Heart left ventricle (tissue), 16 donors: Measurements from ENCODE around the gene NAPB. TPM values are rescaled to one million over a fixed set of nuclear protein-coding genes. Genes with fewer than 3 reads are reported as not detected.

Experiments
- ATAC-seq, 4 donors: fragments of 200-7000 bp; cut with Tn5 transposase; one replicate each; pipeline ENCODE4 v1.9.1; 2020 to 2022; ENCODE audit warnings: moderate library complexity in 4 of 4, mild to moderate bottlenecking in 3 of 4, moderate number of reproducible peaks in 1 of 4
- DNase-seq, 5 donors: peaks; one replicate each; pipeline ENCODE4 v3.0.0-alpha.2; 2020
- H3K27ac ChIP-seq, 12 donors: fragments of 200-600 bp; sonication (generic) in 4 of 12; one replicate each; pipeline versions ENCODE4 v1.5.0 to v1.8.0; 2016 to 2022; ENCODE audit warnings: mild to moderate bottlenecking in 2 of 12
- H3K27me3 ChIP-seq, 9 donors: fragments of 200-600 bp; sonication (generic) in 2 of 9; one replicate each; pipeline versions ENCODE4 v1.5.1 to v1.8.0; 2016 to 2022; ENCODE audit warnings: mild to moderate bottlenecking in 3 of 9
- H3K36me3 ChIP-seq, 9 donors: fragments of 200-600 bp; sonication (generic) in 2 of 9; one replicate each; pipeline versions ENCODE4 v1.5.0 to v1.8.0; 2018 to 2022; ENCODE audit warnings: mild to moderate bottlenecking in 2 of 9
- H3K4me1 ChIP-seq, 12 donors: fragments of 200-600 bp; sonication (generic) in 4 of 12; one replicate each; pipeline versions ENCODE4 v1.5.0 to v1.8.0; 2016 to 2022; ENCODE audit warnings: mild to moderate bottlenecking in 3 of 12
- H3K4me3 ChIP-seq, 12 donors: fragments of 200-600 bp; sonication (generic) in 4 of 12; one replicate each; pipeline versions ENCODE4 v1.5.0 to v1.8.0; 2017 to 2022; ENCODE audit warnings: mild to moderate bottlenecking in 9 of 12, moderate library complexity in 4 of 12
- H3K9me3 ChIP-seq, 12 donors: fragments of 200-600 bp; sonication (generic) in 4 of 12; one replicate each; pipeline versions ENCODE4 v1.5.0 to v1.8.0; 2016 to 2022; ENCODE audit warnings: mild to moderate bottlenecking in 1 of 12
- POLR2A ChIP-seq, 2 donors: fragments of 450-650 bp; IDR thresholded peaks; one replicate each; pipeline ENCODE4 v1.6.1; 2017; ENCODE audit warnings: antibody characterized with exemption in 2 of 2, mild to moderate bottlenecking in 2 of 2, moderate library complexity in 2 of 2
- WGBS, 4 donors: extraction: QIAGEN DNeasy Blood & Tissue Kit in 2 of 4; methylation state at CpG; one replicate each; pipeline versions ENCODE4 v1.1.5 to v1.1.7; 2013 to 2018; 5-methylcytosine and 5-hydroxymethylcytosine counted together
- intact Hi-C, 10 donors: fragments of 100-400 bp; cut with DNase I; formaldehyde crosslinking; loops; one replicate each; pipeline versions ENCODE4 v1.11.1 to v1.14.2; 2022
- polyA plus RNA-seq, 2 donors: library from polyadenylated mRNA; stranded (reverse); fragments of 200-250 nt; gene quantifications; one replicate each; pipeline ENCODE4 v1.2.3, GENCODE V29; 2013
- total RNA-seq, 9 donors: library from RNA; depleted of rRNA in 2 of 9; stranded (reverse); fragments of >200 nt in 2 of 9; fragmentation: NEBNext Ultra II Directional in 3 of 9; extraction: Animal tissue kit (Norgen Biotek cat#: 25700) in 3 of 9; gene quantifications; one replicate each; pipeline versions ENCODE4 v1.1.0 to v1.2.4, GENCODE V29; 2016 to 2023
- TF ChIP-seq, protein P1 (sequence below), 12 donors: fragments of 200-600 bp; sonication (generic) in 4 of 12; IDR thresholded peaks; one replicate each; pipeline versions ENCODE4 v1.5.0 to v1.8.0; 2018 to 2022; ENCODE audit warnings: antibody characterized with exemption in 12 of 12, mild to moderate bottlenecking in 5 of 12
- donor health status: ischemic (EF 13 %, LVEDD 7.1; RV severe dilation, severe dysfunction).
- donor health status: healthy with polysubstance abuse.
- donor health status: DM: no; HTN: yes; CAD: no.
- donor health status: DM: no; HTN: no; CAD: no.
- donor health status: ischemic (EF 25% LVEDD 6.9; RV normal size, moderate dysfunction).
- donor health status: ischemic (EF 25% LVEDD 5.7; RV mildly dilated, moderate dysfunction).
- donor health status: healthy.
- donor health status: DM: yes; HTN: yes; CAD: no.
- donor health status: ischemic (EF 35%, LVEDD 5.7; RV mildly dilated, moderate dysfunction).
- donor health status: nonischemic (EF 11% LVEDD 7.7; RV severe dilation, severe dysfunction).
- donor health status: DM: yes; HTN: yes; CAD: no.
- donor health status: PGD.
- donor health status: ischemic (EF 29% LVEDD 5.4; RV normal size, mild dysfunction).
- donor health status: nonischemic (EF 23%, LVEDD 6.1; RV moderate dilation, normal function).

Gene NAPB
- total and polyA plus RNA-seq, 11 donors: 2.8 to 8.4 (median 4.7) TPM

DNA sequence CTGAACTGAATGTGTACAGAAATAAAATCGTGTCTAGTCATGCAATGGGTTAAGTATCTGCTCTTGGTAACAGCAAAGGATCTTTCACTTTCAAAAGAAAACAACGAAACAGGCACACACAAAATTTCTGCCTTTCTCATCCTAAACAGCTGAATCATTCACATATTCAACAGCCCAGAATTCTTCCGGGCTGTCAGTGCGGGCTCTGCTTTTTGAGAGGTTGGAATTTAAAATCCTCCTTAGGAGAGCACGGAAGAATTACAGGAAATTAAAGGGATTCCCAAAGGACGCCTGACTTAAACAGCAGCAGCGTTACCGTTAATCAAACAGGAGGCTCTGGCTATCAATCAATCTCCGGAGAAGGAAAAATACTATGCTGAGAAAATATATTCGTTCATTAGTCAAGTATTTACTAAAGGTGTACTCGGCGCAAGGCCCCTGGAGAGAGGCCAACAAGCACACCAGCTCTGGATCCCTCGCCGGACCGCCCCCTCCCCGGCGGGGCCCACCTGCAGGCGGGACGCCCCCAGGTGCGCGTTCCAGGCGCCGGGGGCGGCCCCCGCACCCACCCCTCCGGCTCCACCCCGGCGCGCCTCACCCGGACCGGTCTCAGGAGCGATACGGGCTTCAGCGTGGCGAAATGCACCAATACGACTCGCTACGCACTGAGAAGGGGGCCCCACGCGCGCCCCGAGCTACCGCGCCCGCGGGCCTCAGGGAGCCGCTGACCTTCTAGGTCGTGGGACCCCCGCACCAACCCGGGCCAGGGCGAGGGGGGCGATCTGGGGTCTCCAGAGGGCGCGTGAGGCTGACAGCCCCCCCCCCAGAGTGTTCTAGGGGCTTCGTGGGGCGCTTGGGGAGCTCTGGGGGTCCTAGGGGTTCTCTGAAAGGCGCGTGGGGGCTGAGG lies 1.0 kb downstream of the NAPB start:
- H3K4me1 ChIP-seq: peaks cover 0 to 54% (median 26%) of the 10 kb centered on the region in 12 donors
- H3K27me3 ChIP-seq: peaks cover 0 to 2% (median 0%) of the 10 kb centered on the region in 9 donors
- 0% methylated on average over 13 to 58 of the region's 58 CpGs for WGBS, 4 donors
- no peaks in the 10 kb centered on the region for H3K9me3 ChIP-seq
- no peaks in the 10 kb centered on the region for H3K36me3 ChIP-seq
- intact Hi-C loops: loop anchor here in 8 of 10 donors (5.0 to 10.0 kb wide), 3 partner anchors 55 to 63 kb away; partner anchors contain the start of gene GZF1 (in 7 of the 8)
- TF ChIP-seq, protein P1, sequence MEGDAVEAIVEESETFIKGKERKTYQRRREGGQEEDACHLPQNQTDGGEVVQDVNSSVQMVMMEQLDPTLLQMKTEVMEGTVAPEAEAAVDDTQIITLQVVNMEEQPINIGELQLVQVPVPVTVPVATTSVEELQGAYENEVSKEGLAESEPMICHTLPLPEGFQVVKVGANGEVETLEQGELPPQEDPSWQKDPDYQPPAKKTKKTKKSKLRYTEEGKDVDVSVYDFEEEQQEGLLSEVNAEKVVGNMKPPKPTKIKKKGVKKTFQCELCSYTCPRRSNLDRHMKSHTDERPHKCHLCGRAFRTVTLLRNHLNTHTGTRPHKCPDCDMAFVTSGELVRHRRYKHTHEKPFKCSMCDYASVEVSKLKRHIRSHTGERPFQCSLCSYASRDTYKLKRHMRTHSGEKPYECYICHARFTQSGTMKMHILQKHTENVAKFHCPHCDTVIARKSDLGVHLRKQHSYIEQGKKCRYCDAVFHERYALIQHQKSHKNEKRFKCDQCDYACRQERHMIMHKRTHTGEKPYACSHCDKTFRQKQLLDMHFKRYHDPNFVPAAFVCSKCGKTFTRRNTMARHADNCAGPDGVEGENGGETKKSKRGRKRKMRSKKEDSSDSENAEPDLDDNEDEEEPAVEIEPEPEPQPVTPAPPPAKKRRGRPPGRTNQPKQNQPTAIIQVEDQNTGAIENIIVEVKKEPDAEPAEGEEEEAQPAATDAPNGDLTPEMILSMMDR (IDR thresholded peaks at IDR 0.05): no peak
- TF ChIP-seq POLR2A (IDR thresholded peaks at IDR 0.05): no peak
- H3K4me3 ChIP-seq: peak overlapping the region; percentile 73 to 98 (median 88)
- H3K27ac ChIP-seq: peak overlapping the region; percentile 70 to 92 (median 90)
- peak; percentile 33 to 73 (median 45) for DNase-seq
- peak in 3 of 4 donors; percentile 33 to 50 (median 41) for ATAC-seq

DNA sequence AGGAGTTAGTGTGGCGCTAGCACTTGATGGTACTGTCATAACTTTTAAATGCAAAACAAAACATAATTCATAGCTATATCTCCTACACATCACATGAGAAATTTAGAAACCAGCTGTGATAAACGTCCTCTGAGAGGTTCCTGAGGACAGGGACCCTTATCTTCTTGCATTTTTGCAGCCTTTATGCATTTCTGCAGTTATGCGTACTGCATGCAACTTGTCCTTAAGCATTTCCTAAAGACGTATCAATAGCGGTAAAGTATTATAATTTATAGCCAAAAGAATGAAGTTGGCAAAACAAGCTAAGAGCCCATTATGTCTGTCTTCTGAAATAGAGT lies 1.7 kb downstream of the NAPB start:
- no peaks in the 10 kb centered on the region for H3K9me3 ChIP-seq
- H3K36me3 ChIP-seq: no peaks in the 10 kb centered on the region
- no peak for TF ChIP-seq POLR2A (IDR thresholded peaks at IDR 0.05)
- TF ChIP-seq, protein P1 (IDR thresholded peaks at IDR 0.05): no peak
- 18 to 27% (median 21%) methylated on average over 5 of the region's 5 CpGs for whole genome bisulfite sequencing, 4 donors
- no peaks in the 10 kb centered on the region for H3K27me3 ChIP-seq
- intact Hi-C loops: loop anchor here in 3 of 10 donors (5.0 to 10.0 kb wide), 2 partner anchors 55 to 57 kb away; partner anchors contain the start of gene GZF1 (in 3 of the 3)
- peak overlapping the region; percentile 70 to 92 (median 90) for H3K27ac ChIP-seq
- peak overlapping the region; percentile 73 to 98 (median 88) for H3K4me3 ChIP-seq
- DNase-seq: no peak
- H3K4me1 ChIP-seq: peaks cover 0 to 60% (median 26%) of the 10 kb centered on the region in 12 donors
- no peak for ATAC-seq

DNA sequence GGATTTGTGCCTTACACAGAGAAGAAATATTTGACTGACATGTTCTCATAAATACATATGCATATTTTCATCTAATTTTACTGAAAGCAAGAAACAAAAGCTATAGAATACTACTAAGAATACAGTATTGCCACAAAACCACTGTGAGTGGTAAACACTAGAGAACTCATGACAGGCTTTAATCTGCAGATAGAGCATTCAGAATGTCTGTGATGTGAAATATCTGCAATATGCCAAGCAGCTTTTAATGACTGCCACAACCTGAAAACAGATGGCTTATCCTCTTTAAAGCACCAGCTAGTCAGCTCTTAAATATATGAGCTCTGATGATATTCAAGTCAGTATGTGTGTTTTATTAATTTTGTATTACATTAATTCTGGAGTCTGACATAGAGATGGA lies 3.4 kb downstream of the NAPB start:
- peaks cover 0 to 1% (median 0%) of the 10 kb centered on the region in 9 donors for H3K36me3 ChIP-seq
- peak overlapping the region in 2 of 12 donors; percentile 6 to 21 for H3K27ac ChIP-seq
- no peak for ATAC-seq
- no peaks in the 10 kb centered on the region for H3K9me3 ChIP-seq
- H3K27me3 ChIP-seq: no peaks in the 10 kb centered on the region
- intact Hi-C loops: loop anchor here in 4 of 10 donors (2.0 to 10.0 kb wide), 3 partner anchors 53 to 56 kb away; partner anchors contain the start of gene GZF1 (in 4 of the 4)
- H3K4me3 ChIP-seq: no peak overlapping the region
- H3K4me1 ChIP-seq: peaks cover 0 to 60% (median 28%) of the 10 kb centered on the region in 12 donors
- no peak for DNase-seq
- no peak for TF ChIP-seq POLR2A (IDR thresholded peaks at IDR 0.05)
- TF ChIP-seq, protein P1 (IDR thresholded peaks at IDR 0.05): no peak

DNA sequence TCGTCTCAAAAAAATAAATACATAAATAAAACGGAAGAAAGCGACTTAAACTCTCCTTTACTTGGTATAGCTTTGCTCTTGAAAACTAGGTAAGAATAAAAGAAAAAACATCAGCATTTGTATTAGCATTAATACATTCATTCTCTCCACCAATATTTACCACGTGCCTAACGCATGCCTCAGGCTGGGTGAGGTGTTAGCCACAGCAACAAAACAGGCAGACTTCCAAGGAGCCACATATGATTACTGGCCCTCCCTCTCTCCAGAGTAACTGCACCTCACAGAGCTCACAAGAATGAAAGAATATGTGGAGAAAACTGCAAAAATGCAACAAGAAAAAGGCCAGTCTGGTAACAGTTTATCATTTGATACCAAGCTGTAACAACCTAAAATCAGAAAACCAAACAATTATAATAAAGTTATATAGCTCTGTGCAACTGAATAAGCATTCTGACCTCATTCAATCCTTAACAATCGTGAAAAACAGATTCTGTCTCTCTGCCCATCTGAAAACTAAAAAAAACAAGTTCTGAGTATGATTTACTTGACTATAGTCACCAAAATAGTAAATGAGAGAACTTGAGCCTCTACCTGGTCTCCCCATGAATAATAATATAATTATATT lies 5.2 kb downstream of the NAPB start:
- DNase-seq (no peak), ATAC-seq (peak in 1 of 4 donors; percentile 31)
- peaks cover 0 to 69% (median 34%) of the 10 kb centered on the region in 12 donors for H3K4me1 ChIP-seq
- 64 to 73% (median 69%) methylated on average over 6 of the region's 6 CpGs for WGBS, 4 donors
- no peaks in the 10 kb centered on the region for H3K27me3 ChIP-seq
- peaks cover 0 to 3% (median 0%) of the 10 kb centered on the region in 9 donors for H3K36me3 ChIP-seq
- no peaks in the 10 kb centered on the region for H3K9me3 ChIP-seq
- TF ChIP-seq, protein P1 (IDR thresholded peaks at IDR 0.05): no peak
- TF ChIP-seq POLR2A (IDR thresholded peaks at IDR 0.05): no peak
- intact Hi-C loops: loop anchor here in 4 of 10 donors (2.0 to 10.0 kb wide), 3 partner anchors 51 to 54 kb away; partner anchors contain the start of gene GZF1 (in 4 of the 4)
- no peak overlapping the region for H3K27ac ChIP-seq
- H3K4me3 ChIP-seq: no peak overlapping the region
